EL (cell line): ENCODE results near the gene OR2AT4.
A peak's percentile ranks its signal among the peaks of the same experiment; 100 is the strongest.
"Not testable (repeated sequence)": the region's sequence is repeated elsewhere in the genome, so short reads cannot be mapped to it uniquely, and the experiment has no call there.

Source experiments
- DNase-seq: peaks from one replicate; pipeline ENCODE4 v3.0.0-alpha.2; 2016

Gene OR2AT4

DNA sequence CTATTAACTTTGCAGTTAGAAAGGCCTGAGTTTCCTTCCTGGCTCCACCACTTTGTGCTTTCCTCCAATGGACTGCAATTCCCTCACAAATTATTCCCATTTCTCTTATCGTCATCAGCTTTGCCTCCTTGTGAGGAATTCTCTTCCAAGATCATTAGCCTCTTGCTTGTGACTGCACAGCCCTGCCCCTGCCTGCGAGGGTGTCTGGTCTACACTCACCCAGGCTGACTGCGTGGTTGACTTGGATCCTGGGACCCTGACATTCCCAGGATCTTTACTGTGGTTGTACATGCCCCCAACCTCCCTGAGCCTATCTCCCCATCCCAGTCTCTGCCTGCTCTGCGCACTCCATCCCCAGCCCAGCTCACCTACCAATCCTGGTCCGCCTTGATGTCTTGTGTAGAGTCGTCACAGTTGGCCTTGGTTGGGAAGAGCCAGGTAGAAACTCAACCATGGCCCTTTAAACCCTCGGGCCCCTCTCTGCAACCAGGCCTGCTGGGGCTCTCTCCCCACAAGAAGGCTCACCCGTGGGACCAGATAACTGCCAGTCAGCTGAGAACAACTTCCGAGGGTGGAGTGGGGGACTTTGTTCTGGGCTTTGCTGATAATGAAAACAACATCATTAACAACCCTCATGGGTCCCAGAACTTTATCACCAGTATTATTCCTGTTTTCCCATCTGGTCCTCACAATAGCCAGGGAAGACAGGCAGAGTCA, at the start of gene OR2AT4:
Gene OR2AT4 (minus strand): TSS at position 421 of the 717 bp plus-strand sequence.
- DNase-seq: no peak

DNA sequence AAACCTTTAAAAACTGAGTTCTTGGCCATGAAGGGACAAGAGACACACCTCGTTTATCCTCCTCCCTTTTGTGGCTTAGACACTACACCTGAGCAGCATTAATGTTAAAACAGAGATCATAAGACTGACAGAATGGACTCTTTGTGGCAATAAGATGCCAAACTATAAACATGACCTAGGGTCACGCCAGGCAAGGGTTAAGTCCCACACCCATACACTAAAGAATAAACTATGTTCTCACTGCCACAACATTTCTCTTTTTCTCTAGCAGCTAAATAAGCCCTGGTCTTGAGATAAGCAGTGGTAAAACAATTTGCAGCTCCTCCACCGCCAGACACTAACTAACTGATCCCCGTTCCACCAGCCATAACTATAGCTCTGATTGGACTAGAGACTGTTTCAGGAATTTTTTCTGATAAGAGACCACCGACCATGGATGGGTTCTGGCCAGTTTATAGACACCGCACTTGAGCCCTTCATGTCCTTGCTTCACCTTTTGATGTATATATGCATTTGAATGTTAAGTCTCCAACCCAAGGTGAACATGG, 49.4 kb upstream of the OR2AT4 start:
- no peak for DNase-seq

DNA sequence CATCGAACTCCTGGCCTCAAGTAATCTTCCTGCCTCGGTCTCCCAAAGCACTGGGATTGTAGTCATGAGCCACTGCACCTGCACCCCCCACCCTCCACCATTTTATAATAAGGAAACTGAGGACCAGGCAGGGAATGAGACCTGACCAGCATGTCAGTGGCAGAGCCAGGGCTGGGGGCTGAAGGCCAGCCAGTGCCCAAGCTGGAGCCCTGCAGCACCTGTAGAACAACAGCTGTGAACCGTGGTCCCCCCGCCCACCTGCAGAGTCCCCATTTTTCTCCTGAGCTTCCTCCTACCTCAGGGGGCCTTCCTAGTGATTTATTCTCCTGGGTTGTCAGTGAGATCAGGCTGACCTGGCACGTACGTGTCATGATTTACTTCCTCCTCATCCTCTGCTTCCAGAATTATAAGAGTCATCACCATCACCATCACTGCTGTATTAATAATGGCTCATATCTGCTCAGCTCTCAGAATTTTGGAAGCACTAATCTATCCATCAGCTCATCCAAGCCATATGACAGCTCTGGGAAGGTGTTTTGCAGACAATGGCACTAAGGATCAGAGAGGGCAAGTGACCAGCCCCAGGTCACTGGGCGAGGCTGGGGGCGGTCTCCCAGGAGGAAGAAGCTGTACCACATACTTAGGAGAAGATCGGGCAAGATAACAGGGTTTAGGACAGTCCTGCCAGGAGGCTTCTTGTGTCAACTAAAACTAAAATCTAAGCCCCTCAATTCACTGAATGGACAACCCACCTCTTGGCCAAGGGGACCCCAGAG, 48.7 kb upstream of the OR2AT4 start:
- DNase-seq: no peak

DNA sequence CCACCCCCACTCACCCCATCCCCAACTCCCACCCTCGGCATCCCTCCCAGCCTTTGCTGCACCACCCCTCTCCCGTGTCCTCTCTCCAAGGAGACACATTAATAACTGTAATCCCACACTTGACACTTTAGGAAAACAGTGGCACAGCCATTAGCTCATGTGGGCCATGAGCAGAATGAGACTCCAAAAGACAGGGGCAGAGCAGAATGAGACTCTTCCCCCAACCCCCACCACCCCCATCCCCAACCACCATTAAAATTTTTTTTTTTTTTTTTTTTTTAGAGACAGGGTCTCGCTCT, 48.0 kb upstream of the OR2AT4 start:
- no peak for DNase-seq

DNA sequence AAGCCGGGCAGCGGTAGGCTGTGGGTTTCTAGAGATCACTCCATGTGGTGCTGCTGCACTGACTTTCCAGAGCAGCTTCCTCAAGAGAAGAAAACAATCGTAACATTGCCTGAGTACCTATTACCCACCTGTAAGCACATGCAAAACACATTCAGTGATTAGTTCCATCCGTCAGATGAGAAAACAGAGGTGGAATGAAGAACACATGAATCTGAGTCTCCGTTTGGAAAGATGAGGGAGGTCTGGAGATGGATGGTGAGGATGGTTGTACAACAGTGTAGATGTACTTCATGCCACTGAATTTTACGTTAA, 46.7 kb upstream of the OR2AT4 start:
- no peak for DNase-seq

DNA sequence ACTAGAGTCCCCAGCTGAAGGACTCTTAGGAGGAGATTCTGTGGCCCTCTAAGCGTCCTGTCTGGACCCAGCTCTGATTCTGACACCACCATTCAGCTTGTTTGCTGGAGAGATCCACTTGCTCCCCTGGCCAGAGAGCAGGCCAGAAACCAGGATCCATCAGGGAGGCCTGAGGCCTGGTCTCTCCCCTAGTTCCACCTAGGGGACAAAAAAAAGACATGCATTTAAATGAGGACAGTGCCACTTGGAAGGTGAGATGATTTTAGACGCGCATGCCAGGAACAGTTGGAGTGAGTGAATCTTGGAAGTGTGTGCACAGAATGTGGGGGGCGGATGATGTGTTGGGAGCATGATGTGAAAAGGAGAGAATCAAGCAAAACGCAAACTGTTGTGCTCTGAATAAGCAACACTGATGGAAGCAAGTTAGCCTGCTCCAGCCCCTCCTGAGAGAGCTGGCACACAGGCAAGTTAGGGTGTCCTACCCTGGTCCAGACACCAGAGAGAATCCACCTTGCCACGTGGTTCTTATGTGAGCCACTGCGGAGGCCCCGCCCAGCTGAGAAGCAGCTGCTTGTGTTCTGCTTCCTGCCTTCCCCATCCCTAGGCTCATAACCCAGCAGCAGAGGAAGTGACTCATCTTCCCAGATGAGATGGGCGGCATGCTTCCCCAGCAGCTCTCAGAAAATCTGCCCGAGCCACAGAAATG, 46.2 kb upstream of the OR2AT4 start:
- DNase-seq: peak; percentile 96

DNA sequence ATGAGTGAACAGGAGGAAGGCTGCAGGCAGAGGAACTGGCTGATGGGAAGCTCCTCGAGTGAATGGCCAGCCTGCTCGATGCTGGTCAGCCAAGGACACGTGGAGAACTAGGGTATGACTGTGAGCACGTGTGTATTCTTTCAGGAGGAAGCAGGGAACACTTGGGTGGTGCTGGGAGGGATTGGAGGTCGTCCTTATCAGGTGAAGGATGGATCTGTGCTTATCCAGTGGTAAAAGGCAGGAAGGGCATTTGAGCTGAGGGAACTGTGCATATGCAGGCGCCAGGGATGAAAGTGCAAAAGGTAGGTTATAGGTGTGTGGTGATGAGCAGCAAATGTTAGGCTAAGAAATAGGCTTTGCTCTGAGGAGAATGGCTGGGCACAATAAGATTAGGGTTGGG, 44.5 kb upstream of the OR2AT4 start:
- DNase-seq: no peak

DNA sequence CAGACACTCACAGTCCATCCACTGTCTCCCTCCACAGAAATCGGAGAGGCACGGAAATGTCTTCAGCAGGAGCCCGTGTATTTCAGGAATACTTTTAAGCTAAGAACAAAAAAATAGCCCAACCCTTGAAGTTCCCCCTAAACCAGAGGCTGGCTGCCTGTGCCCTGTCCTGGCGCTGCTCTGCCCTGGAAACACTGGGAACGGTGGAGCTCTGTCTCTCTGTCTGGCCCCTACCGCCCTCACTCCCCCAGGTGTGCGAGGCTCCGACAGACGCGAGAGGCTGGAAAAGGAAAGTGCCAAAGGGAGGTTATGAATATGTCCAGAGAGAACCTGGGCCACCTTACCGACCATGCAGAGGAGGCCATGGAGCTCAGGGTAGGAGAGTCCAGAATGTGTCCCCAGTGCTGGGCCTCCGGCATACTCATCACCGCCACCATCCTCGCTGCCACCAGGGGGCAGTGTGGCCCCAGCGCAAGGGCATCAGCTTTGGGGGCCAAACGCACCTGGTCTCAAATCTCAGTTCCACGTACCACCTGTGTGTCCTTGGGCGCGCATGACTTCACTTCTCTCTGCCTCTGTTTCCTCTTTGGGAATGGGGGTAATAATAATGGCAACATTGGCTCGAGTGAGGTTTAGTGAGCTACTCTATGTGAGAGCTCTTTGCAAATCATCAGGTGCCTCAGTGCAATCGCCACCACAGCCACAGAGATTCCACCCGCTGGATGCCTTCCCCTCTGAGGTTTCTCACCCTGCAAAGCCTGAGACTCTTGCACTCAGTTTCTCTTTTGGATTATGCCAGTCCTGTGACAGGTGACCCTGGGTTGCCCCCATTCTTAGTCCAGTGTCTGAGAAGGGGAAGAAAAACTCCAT, 43.8 kb upstream of the OR2AT4 start:
- DNase-seq: peak; percentile 36

DNA sequence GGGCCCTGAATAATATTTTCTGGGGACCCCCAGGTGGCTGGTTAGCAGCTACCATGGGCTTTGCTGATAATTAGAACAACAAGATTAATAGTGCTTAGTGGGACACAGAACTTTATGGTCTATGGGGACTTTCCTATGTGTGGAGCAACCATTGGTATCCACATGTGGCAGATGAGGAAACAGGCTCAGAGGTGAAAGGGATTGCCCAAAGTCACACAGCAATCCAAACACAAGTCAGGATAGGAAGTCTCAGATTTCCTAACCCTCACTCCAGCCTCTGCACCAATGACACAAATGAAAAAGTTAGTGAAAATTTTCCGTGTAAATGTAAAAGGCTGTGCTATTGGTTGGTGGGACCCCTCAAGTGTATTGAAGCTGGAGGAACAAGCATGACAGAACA, 39.0 kb upstream of the OR2AT4 start:
- no peak for DNase-seq

DNA sequence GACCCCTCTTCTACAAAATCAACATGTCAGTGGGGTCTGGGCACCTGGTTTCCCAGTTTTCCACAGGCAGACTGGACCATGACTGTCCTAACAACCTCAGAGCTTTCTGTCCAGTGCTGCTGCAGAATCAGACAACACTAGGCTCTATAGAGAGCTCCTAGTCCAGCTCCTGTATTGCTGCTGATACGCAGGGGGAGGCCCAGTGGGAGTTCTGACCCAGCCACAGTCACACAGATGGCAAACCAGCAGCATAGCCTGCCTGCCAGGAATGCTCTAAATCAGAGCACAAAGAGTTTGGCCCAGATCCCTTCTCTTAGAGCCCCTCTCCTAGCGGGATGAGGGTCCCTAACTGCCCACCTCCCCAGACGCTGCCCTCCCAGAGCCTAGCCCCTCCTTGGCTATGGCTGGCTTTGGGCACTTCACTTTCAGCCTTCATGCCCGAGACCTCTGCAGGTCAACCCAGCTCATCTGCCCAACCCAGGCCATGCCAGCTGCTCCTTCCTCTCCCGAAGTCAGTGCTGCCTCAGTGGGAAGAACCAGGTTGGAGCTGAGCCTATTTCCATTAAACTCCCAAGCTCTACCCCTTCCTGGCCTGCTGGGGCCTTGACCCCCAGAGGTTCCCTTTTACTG, 38.5 kb upstream of the OR2AT4 start:
- DNase-seq: no peak

DNA sequence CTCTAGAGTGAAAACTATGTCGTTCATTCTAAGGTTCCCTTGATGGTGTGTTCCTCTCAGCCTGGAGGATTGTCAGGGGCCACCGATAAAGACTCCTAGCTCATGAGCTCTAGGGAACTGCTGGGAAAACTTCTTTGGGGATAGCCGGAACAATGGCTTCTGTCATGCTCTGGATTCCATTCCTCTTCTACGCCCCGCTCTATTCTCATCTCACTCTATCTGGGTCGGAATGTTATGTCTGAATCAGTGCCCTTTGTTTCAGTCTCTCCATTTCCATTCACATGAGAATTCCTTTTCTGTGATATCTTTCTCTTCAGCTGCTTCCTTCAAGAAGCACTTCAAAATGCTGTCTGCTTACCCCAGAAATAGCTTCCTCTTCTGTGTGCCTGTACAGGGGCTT, 37.3 kb upstream of the OR2AT4 start:
- no peak for DNase-seq

DNA sequence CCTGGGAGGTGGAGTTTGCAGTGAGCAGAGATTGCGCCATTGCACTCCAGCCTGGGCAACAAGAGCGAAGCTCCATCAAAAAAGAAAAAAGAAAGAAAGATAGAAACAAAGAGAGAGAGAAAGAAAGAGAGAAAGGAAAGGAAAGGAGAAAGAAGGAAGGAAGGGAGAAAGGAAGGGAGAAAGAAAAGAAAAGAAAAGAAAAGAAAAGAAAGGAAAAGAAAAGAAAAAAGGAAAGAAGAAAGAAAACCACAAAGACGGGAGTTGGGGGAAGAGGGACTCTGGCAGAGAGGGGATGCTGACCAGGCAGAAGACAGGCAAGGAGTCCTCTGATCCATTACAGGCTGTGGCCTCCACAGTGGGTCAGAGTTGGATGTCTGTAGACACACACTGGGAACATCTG, 35.4 kb upstream of the OR2AT4 start:
- no peak for DNase-seq

DNA sequence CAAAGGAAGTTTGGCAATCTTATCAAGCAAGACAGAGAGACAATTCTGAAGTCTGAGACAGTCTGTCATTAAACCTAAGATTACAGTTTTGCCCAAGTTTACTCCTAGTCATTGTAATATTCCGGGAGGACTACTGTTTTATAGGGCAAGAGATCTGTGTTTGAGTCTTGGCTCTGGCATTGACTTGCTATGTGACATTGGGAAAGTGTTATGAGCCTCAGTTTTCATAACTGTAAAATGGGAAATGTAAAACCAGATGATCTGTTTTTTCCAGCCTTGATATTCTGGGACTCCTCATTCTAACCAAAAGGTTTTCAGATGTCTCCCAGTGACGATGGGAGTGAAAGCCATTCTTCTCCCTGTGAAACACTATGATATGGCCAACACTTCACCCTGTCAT, 29.9 kb upstream of the OR2AT4 start:
- no peak for DNase-seq

DNA sequence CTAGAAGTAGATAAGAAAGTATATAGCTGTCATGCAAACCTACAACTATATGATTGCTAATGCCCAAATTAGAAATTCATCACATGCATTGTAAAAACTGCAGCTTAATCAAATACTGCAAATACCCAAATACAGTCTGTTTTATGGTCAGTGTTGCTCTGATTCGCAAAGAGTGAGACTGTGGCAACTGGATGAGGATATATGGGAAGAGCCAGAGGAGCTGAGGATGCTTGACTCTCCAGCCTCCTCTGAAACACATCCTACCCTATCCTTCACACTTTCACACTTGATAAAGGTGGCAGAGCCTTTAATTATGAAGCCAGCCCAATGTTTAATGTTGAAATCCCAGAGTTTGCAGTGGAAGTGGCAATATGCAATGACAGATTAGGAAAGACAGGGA, 21.9 kb upstream of the OR2AT4 start:
- DNase-seq: no peak

DNA sequence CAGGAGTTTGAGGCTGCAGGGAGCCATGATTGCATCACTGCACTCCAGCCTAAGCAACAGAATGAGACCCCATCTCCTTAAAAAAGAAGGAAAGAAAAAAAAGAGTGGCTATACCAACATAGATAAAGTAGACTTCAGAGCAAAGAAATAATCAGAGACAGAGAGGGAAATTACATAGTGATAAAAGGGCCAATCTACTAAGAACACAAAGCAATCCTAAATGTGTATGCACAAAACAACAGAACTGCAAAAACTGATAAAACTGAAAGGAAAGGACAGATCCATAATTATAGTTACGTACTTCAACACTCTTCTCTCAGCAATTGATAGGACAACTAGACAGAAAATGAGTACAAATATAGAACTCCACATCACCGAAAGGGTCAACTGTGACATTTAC, 17.8 kb upstream of the OR2AT4 start:
- no peak for DNase-seq

DNA sequence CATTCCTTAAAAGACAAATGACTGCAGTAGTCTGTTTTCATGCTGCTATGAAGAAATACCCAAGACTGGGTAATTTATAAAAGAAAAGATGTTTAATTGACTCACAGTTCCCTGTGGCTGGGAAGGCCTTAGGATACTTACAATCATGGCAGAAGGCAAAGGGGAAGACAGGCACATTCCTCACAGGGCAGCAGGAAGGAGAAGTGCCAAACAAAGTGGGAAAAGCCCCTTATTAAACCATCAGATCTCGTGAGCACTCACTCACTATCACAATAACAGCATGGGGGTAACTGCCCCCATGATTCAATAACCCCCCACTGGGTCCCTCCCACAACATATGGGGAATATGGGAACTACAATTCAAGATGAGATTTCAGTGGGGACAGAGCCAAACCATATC, 16.4 kb upstream of the OR2AT4 start:
- DNase-seq: no peak

DNA sequence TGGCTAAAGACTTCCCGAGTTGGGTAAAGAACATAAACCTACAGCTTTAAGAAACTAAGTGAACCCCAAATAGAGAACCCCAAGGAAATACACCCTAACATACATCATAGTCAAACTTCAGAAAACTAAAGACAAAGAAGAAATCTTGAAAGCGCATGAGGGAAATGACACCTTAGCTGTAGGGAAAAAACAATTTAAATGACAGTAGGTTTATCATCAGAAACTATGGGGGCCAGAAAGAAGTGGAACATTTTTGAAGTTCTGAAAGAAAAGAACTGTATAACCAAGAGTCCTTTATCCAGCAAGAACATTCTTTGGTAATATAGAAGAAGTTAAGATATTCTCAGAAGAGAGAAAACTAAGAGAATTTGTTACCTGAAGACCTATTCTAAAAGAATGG, 15.5 kb upstream of the OR2AT4 start:
- DNase-seq: no peak

DNA sequence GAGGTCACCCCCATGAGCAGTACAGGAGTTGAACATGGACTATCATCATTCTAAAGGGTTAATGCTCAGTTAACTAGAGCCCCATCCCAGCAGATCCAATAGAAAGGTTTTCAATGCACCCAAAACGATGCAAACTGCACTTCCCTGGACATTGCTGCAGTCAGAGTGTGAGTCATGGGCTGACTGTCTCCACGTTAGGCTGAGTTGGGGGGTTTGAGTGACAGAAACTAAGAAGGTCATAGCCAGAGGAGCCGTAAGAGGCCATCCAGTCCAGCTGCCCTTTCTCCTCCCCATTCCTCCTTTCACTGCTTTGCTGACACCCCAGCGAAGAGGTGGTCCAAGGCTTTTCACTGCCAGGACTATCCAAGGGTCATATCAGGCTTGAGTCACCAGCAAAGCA, 10.5 kb upstream of the OR2AT4 start:
- peak; percentile 49 for DNase-seq

DNA sequence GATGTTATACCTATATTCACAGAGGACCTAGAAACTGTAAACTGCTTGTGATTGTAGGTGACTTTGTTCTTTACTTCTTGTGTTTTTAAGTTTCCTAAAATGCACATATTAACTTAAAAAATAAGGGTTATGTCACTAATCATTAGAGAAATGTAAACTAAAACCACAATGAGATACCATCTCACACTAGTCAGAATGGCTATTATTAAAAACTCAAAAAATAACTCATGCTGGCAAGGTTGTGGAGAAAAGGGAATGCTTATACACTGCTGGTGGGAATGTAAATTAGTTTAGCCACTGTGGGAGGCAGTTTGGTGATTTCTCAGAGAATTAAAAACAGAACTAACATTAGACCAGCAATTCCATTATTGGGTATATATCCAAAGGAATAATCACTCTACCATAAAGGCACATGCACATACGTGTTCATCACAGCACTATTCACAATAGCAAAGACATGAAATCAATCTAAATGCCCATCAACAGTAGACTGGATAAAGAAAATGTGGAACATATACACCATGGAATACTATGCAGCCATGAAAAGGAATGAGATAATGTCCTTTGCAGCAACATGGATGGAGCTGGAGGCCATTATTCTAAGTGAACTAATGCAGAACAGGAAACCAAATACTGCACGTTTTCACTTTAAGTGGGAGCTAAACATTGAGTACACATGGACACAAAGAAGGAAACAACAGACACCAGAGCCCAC, 9.4 kb upstream of the OR2AT4 start:
- DNase-seq: not testable (repeated sequence)

DNA sequence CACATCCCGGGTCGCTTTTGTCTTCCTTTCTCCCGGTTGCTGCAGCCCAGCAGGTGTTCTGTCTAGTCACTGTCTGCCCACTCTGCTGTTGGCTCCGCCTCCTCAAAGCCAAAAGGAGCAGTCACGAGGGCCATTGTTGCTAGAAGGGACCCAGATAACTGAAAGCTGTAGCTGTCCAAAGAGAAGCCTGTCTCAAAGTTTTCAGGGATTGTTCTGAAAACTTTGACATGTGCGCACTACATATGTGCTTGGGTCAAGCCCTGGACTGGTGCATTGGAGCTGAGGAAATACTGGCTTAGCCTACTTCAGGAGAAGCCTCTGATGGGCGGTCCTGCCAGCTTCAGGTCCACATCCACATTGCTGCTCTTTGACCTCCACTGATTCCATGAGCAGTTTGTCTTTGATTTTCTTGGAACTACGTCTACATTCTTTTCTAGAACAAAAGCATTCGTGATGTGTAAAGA, 8.8 kb upstream of the OR2AT4 start:
- DNase-seq: peak; percentile 16

DNA sequence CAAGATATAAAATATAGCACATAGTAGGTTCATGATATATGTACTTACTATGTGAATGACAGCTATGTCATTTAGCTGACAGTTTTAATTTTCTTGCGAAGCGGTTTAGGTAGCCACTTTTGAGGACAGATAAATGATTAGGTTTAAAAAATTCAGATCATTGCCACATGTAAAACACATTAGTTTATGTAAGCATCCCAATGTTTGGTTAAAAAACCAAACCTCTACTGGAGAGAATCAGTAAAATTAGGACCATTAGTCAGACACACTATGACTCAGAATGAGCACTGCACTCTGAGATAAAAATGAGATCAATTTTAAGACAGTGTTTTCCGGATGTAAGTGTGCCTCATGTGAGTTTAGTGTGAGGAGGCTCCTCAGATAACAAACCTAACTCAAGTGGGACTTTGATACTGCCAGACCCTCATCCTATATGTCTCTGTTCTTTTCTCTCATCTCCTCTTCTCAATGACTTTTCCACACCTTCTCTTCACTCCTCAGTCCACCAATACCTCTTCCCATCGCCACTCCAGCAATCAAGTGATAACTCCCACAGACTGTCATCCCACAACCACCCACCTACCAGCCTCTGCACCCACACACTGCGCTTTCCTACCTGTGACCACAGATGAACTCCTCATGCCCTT, 6.8 kb upstream of the OR2AT4 start:
- peak; percentile 76 for DNase-seq
